Ishikawa (cell line): ENCODE results near the gene MPP4.

Source experiments
- EP300 ChIP-seq: IDR thresholded peaks from 2 replicates; pipeline ENCODE4 v1.6.1; 2012; ENCODE audit warnings: borderline replicate concordance
- TCF12 ChIP-seq: IDR thresholded peaks from 2 replicates; pipeline ENCODE4 v1.6.1; 2012; ENCODE audit warnings: low read depth

DNA sequence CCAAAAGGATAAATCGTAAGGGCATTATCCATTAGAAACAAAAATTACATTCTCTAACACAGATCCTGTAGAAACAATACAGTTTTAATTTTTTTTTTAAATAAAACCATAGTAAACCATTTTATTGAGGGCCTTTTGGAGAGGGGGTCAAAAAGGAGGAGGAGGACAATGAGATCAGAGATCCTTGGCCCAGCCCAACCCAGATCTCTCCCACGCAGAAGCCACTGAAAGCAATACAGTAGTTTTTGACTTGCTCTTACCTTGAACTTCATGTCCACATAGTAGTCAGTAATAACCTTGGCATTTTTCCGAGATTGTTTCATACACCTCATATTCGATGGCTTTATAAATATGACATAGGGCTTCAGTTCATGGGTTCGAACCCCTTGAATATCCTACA lies 51.0 kb downstream of the MPP4 start:
- TF ChIP-seq TCF12 (no peak), EP300 (no peak)
